Fibroblast of gingiva (primary cell): Measurements from ENCODE around the gene FRG2C.
"Not testable (repeated sequence)": the region's sequence is repeated elsewhere in the genome, so short reads cannot be mapped to it uniquely, and the experiment has no call there.

Experiments
- DNase-seq: peaks from one replicate; pipeline ENCODE4 v3.0.0-alpha.2; 2011; ENCODE audit warnings: low read depth

FRG2C gene

DNA sequence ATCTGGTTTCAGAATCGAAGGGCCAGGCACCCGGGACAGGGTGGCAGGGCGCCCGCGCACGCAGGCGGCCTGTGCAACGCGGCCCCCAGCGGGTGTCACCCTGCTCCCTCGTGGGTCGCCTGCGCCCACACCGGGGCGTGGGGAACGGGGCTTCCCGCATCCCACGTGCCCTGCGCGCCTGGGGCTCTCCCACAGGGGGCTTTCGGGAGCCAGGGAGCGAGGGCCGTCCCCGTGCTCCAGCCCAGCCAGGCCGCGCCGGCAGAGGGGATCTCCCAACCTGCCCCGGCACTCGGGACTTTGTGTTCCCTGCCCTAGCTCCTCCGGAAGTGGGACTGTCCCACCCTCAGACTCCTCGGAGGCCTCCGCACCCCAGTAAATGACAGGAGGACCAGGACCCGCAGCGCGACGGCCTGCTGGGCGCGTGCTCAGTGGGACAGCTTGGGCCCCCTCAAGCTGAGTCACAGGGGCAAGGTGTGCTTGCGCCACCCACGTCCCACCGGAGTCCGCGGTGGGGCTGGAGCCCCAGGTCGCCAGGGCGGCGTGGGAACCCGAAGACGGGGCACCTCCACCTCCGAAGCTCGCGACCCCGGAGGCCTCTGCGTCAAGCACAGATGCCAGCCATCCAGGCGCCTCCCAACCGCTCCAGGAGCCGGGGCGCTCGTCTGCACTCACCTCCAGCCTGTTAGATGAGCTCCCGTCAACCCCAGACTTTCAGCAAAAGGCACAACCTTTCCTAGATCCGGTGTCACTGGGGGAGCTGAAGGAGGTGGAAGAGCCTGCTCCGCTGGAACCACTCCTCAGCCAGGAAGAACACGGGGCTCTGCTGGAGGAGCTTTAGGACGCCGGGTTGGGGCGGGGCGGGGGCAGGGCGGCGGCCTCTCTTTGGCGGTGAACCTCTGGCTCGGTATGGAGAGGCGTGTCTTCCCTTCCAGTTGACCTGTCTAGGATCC lies 5.5 kb downstream of the FRG2C start:
- peak; percentile 15 for DNase-seq

DNA sequence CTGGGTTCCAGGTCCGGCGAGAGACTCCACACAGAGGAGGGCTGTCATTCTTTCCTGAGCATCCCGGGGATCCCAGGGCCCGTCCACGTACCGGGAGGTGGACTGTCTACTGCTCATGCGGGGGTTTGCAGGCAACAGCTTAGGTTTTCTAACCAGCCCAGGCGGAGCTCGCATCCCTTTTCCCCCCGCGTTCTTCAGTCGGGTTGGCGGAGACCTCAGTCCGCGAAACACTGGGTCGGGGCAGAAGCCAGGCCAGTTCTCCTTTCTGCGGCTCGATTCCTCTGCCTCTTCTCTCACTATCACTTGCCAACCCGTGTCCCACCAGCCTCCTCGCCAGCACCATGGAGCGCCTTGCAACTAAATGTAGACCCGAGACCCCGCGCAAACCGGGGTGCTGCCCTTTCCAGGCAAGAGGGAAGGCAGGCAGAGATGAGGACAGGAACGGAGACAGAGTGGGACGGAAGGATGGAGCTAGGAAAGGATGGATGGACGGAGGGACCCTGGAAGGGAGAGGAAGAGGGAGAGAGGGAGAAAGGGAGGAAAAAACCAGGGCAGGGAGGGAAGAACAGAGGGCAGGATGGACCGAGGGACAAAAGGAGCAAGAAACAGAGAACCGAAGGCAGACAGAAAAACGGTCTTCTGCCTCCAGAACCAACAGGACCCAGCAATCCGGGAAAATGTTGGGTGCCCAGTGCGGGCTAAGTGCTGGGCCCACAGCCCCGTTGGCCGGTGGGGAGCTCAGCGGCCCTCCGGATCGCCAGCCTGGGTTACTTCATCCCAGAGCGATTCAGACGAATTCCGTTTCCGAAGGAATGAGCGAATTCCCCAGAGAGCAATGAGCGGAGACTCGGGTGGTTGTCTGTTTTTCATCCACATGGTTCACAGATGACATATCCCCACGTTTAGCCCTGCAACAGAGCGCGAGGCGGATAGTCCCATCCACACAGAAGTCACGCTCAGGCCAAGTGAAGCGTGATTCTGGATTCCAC lies 6.5 kb downstream of the FRG2C start:
- DNase-seq = peak; percentile 76

DNA sequence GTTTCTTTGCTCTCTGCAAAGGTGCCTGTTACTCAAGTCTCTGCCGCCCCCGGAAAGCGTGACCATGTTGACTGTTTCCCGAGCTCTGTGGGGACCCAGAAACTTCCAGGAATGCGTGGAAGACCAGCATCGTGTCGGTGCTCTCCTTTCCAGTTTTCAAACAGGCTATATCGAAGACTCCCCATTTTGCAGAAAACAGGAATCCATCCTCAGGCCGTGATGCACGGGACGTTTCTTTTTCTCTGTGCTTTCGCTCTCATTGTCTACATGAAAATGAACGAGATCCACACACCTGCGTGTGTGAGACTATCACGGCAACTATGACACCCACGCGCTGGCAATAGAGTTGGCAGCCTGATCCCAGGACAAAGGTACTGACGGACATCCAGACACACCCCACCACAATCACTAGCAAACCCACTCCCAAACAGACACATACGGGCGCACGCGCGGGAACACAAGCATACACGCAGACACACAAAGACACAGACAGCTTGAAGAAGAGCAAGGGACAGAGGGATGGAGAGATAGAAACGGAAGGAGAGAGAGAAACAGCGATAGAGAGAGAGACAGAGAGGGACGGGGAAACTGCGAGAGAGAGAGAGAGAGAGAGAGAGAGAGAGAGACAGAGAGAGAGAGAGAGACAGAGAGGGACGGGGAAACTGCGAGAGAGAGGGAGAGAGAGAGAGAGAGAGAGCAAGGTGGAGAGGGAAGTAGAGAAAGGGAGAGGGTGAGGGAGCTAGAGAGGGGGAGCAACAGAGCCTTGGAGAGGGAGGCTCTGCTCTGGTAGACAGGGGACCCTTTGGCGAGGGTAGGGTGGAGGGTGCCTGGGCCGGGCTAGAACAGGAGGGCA lies 7.4 kb downstream of the FRG2C start:
- DNase-seq = not testable (repeated sequence)

DNA sequence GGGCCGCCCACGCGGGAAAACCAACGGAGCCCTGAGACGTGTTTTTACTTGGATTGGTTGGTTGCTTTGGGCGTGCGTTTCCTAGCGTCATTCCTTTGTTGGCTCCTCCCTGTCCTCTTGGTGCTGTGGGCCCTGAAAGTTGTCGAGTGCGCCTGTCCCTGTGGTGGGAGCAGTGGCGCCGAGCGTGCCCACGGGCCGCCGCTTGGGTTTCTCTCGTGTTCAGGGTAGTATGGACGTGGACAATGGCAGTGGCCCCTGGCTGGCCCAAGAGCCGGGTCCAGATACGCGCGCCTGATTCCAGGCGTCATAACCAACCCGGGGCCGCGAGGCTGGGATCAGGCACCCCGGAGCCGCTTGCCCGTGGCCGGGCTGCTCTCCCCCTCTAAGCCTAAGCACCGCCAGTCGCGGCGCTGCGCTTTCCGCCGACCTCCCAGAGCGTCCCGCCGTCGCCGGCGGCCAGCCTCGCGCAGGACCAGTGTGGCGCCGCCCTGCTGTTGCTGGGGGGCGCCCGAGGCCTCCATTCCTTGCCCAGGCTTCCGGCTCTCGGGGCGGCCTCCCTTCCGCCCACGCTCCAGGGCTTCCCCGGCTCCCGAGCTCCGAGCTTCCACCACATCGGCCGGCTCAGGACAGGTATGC lies 8.1 kb downstream of the FRG2C start:
- peak; percentile 82 for DNase-seq

- not testable (repeated sequence) for DNase-seq
These were observed 19.8 kb downstream of the FRG2C start for GRCh38 chr3:75683965-75684364.

DNA sequence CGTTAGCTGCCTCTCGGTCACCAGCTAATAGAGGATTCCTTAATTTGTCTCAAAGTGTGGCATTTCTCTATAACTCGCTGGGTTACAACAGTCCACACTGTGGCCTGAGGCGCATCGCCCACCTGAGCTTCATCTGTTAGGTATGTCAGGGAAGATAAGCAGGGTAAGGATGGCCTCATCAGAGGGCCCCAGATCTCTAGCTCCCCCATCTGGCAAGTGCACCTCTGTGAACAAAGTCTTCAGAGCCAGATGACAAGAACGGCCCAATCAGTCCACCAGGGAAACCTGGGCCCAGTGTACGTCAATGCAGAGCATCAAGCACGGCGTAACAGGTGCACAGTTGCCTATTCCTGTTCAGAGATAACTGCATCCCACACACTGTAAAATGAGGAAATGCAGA lies 23.2 kb downstream of the FRG2C start:
- DNase-seq = no peak

DNA sequence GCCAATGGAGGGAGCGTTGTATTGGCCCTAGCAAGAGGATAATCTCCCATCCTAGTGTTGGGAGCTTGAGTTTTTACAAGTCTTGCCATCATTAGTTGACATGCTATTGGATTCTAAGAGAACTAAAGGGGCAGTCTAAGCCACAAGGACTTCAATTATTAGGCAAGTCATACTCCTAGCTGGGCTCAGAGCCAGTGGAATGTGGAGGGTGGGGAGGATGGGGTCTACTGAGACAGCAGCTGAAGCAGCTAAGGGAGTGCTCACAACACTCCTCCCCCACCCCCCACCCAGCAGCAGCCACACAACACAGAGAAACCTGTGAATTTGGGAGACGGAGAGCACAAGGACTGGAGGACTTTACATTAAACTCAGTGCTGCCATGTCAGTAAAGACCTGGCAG lies 27.9 kb downstream of the FRG2C start:
- DNase-seq = no peak
